ENCODE data around the gene S100A4.
"Not testable (repeated sequence)": the region's sequence is repeated elsewhere in the genome, so short reads cannot be mapped to it uniquely, and the experiment has no call there.

Gene S100A4

DNA sequence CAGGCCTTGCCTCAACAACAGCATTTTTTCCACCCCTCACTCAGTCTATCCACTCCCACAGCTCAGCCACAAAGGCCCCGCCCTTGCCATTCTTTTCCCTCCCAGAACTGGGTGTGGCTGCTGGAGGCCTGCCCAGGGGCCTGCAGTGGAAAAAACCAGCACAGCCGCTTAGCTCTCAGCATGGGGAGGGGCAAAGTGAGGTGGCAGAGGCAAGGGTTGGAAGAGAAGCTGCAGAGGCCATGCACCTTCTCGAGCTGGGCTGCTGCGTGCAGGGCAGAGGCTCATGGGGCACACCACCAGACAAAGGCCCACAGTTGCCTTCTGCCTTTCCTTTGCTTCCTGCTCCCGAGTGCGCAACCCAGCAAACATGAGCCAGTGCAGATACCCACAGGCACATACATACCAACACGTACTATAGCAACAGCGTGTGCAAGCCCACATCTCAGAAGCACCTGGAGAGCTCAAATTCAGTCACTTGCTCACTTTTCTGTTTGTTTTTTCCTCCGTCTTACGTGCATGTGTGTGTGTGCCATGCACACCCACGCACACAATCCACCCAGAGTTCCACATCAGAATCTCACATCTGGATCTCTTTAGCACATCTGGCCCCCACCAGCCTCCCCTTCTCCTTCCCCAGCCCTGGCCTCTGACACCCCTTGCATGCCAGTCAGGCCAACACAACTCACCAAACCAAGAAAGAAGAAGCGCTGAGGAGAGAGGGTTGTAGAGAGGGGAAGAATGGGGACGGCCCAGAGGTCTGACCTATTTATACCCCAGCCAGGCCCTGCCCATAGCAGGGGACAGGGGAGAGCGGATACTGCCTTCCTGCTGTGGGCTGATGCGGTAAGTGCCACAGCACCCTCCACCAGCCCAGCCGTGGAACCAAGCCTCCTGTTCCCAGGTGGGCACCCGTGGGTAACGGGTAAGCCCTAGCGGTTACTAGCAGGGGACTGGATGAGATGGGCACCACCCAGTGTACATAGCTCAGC lies at the start of gene S100A4:
TSS of gene S100A4 (minus strand) at position 740 of the 989 bp plus-strand sequence. CDS start 1,012 bp downstream, outside the sequence.
- DNase-seq (ENCODE audit: low read depth in 2 of 2) = peak; percentile 86 to 93

- no peak for DNase-seq (ENCODE audit: low read depth in 2 of 2)
These were observed 47.1 kb upstream of the S100A4 start for GRCh38 chr1:153592748-153593147.

- DNase-seq (ENCODE audit: low read depth in 2 of 2) = no peak
These were observed 42.9 kb upstream of the S100A4 start for GRCh38 chr1:153588482-153588881.

GRCh38 chr1:153588033-153588432 lies 42.4 kb upstream of the S100A4 start:
- not testable (repeated sequence) for DNase-seq (ENCODE audit: low read depth in 2 of 2)

- no peak for DNase-seq (ENCODE audit: low read depth in 2 of 2)
These were observed 41.7 kb upstream of the S100A4 start for GRCh38 chr1:153587314-153587713.

- DNase-seq (ENCODE audit: low read depth in 2 of 2) = no peak
These were observed 40.7 kb upstream of the S100A4 start for GRCh38 chr1:153586347-153586746.

DNA sequence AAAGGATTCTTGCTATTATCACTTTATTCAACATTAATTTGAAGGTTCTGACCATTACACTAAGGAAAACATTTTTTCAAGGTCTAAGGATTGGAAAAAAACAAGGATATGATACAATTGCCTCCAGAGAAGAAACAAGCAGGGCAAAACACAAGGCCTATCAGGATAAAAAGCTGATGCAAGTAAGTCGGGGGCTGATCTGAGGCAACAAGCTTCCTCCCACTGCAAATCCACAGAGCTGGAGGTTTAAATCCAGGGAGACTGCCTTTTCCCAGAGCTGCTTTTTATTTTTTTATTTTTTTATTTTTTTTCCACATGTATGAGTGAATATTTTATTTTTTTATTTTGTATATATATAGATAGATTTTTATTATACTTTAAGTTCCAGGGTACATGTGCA lies 39.4 kb upstream of the S100A4 start:
- no peak for DNase-seq (ENCODE audit: low read depth in 2 of 2)

- DNase-seq (ENCODE audit: low read depth in 2 of 2) = no peak
These were observed 38.4 kb upstream of the S100A4 start for GRCh38 chr1:153583976-153584375.

GRCh38 chr1:153583514-153583913 lies 37.9 kb upstream of the S100A4 start:
- not testable (repeated sequence) for DNase-seq (ENCODE audit: low read depth in 2 of 2)

GRCh38 chr1:153582836-153583235 lies 37.2 kb upstream of the S100A4 start:
- not testable (repeated sequence) for DNase-seq (ENCODE audit: low read depth in 2 of 2)

- no peak for DNase-seq (ENCODE audit: low read depth in 2 of 2)
These were observed 33.3 kb upstream of the S100A4 start for GRCh38 chr1:153578936-153579335.

DNA sequence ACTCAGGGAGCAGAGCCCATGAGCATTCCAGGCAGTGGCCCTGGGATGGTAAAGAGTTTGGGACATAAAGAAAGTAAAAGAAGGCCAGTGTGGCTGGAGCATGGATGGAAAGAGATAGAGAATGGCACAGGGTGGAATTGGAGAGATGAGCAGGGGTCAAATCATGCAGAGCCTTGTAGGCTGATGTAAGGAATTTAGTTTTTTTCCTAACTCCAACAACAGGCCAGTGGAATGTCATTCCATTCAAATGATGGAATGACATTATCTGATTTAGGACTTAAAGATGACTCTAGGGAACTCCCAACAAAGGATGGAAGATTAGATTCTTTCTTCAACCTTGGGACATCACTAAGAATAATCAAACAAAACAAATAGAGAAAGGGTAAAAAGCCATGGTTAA lies 32.9 kb upstream of the S100A4 start:
- no peak for DNase-seq (ENCODE audit: low read depth in 2 of 2)

DNA sequence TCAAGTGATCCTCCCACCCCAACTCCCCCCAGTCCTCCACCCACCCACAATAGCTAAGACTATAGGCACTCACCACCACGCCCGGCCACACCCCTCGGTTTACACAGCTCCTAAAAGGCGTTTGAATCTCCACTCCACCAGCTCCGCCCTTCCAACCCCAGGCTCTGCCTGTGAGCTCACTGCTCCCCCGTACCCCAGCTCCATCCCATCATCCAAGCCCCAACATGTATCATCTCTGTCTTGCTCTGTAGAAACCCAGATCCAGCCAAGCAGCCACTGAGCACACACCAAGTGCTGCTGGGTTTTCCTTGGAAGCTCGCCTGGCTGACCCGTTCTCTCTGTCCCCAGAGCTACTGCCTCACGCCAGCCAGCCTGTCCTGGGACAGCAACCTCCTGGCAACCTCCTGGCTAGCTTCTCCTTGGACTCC lies 32.0 kb upstream of the S100A4 start:
- no peak for DNase-seq (ENCODE audit: low read depth in 2 of 2)

DNA sequence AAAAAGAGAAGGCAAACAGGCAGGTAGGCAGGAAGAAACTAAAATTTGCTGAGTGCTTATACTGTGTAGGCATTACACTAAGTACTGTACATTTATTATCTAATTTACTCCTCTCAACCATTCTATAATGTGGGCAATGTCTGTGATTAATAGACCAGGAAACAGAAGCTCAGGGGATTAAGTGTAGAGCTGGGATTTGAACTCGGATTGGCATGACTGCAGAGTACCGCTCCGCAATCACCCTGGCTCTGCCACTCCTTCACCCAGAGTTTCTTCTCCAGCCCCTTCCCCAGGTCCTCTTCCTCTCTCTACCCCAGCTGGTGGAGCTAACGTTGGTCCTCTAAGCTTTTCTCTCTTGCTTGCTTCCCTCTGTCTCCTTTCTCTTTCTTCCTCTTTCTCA lies 31.5 kb upstream of the S100A4 start:
- no peak for DNase-seq (ENCODE audit: low read depth in 2 of 2)

GRCh38 chr1:153575497-153575896 lies 29.9 kb upstream of the S100A4 start:
- DNase-seq (ENCODE audit: low read depth in 2 of 2) = not testable (repeated sequence)

GRCh38 chr1:153575081-153575491 lies 29.5 kb upstream of the S100A4 start:
- not testable (repeated sequence) for DNase-seq (ENCODE audit: low read depth in 2 of 2)

GRCh38 chr1:153573351-153573750 lies 27.7 kb upstream of the S100A4 start:
- DNase-seq (ENCODE audit: low read depth in 2 of 2) = no peak

DNA sequence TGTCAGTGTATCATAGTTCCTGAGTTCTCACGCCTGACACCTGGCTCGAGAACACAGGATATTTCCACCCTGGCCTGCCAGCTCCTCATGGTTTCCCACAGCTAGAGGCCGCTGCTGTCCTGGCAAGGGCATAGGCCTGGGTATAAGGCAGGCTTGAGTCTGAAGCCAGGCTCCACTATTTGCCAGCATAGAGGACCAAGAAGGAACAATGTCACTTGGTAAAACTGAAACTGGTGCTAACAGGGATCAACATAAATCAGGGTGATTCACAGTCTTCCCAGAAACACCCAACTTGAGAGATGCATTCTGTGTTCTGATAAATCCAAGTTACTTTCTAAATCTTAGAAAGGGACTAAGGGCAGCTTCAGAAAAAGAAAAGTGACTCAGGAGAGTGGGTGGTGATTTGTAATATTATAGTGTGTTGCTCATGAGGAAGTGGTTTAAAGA lies 27.0 kb upstream of the S100A4 start:
- peak; percentile 52 to 68 for DNase-seq (ENCODE audit: low read depth in 2 of 2)

- no peak for DNase-seq (ENCODE audit: low read depth in 2 of 2)
These were observed 26.1 kb upstream of the S100A4 start for GRCh38 chr1:153571706-153572105.

DNA sequence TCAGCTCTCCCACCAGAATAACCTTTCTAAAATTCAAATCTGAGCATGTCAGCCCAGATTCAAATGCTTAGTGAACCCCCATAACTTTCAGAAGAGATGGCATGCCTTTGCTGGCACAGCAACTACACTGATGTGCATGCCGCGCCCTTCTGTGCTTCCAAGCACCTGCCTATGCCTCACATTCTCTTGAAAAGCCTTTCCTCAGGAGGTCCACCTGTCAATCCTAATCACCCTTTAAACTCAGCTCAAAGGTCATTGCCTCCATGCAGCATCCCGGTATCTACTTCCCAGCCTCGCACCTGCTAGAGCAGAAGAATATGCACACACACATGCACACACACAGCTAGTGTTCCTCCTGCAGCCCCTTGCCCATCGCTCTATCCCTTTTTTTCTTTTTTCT lies 25.3 kb upstream of the S100A4 start:
- DNase-seq (ENCODE audit: low read depth in 2 of 2) = no peak

GRCh38 chr1:153569465-153569864 lies 23.9 kb upstream of the S100A4 start:
- no peak for DNase-seq (ENCODE audit: low read depth in 2 of 2)

GRCh38 chr1:153568367-153569099 lies 22.9 kb upstream of the S100A4 start:
- peak; percentile 82 for DNase-seq (ENCODE audit: low read depth in 2 of 2)
